HG03103 (cell line): ENCODE measurements around the gene PPP4R3C.
"Not testable (repeated sequence)": the region's sequence is repeated elsewhere in the genome, so short reads cannot be mapped to it uniquely, and the experiment has no call there.

ENCODE experiments used
- ATAC-seq: cut with Tn5 transposase; IDR thresholded peaks from one replicate; pipeline ENCODE4 v1.9.1; 2021; ENCODE audit warnings: low read depth; ENCODE audit not compliant: unreplicated experiment

Gene PPP4R3C

DNA sequence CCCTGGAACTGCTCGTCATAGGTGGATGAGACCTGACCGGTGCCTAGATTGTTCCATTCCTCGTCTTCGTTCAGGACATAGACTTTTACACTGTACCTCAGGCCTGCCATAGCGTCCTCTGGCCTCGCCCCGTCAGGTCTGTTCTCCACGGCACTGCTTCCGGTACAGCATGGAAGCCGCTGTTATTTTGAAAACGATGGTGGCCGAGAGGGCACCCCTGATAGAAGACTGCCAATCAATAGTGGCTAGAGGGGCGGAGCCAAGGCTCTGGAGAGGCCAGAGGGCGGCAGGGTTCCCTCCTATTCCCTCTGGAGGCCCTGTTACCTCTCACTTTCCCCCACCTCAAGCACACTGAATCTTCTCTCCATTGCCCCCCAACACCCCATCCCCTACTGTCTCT, at the start of gene PPP4R3C:
TSS of gene PPP4R3C (minus strand) at position 155 of the 400 bp plus-strand sequence. CDS start at position 110, 45 bp downstream.
- ATAC-seq = no peak

GRCh38 chrX:27491397-27491796, 28.3 kb upstream of the PPP4R3C start:
- ATAC-seq = no peak

GRCh38 chrX:27466051-27466450, 2.9 kb upstream of the PPP4R3C start:
- no peak for ATAC-seq

GRCh38 chrX:27465036-27465435, 1.9 kb upstream of the PPP4R3C start:
- no peak for ATAC-seq

DNA sequence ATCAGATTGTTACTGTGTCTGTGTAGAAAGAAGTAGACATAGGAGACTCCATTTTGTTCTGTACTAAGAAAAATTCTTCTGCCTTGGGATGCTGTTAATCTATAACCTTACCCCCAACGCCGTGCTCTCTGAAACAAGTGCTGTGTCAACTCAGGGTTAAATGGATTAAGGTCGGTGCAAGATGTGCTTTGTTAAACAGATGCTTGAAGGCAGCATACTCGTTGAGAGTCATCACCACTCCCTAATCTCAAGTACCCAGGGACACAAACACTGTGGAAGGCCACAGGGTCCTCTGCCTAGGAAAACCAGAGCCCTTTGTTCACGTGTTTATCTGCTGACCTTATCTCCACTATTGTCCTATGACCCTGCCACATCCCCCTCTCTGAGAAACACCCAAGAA, 4.0 kb downstream of the PPP4R3C start:
- not testable (repeated sequence) for ATAC-seq

DNA sequence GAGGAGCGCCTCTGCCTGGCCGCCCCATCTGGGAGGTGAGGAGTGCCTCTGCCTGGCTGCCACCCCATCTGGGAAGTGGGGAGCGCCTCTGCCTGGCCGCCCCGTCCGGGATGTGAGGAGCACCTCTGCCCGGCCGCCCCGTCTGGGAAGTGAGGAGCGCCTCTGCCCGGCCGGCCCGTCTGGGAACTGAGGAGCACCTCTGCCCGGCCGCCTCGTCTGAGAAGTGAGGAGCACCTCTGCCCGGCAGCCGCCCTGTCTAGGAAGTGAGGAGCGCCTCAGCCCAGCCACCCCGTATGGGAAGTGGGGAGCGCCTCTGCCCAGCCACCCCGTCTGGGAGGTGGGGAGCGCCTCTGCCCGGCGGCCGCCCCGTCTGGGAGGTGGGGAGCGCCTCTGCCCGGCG, 4.6 kb downstream of the PPP4R3C start:
- not testable (repeated sequence) for ATAC-seq

- no peak for ATAC-seq
These were observed 11.8 kb downstream of the PPP4R3C start for GRCh38 chrX:27451324-27451723.

DNA sequence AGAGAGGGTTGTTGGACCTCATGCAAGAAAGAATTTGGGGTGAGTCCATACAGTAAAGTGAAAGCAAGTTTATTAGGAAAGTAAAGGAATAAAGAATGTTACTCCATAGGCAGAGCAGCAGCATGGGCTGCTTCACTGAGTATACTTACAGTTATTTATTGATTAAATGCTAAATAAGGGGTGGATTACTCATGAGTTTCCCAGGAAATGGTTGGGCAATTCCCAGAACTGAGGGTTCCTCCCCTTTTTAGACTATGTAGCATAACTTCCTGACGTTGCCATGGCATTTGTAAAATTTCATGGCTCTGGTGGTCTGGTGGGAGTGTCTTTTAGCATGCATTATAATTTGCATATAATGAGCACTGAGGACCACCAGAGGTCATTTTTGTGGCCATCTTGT, 16.7 kb downstream of the PPP4R3C start:
- ATAC-seq = no peak

DNA sequence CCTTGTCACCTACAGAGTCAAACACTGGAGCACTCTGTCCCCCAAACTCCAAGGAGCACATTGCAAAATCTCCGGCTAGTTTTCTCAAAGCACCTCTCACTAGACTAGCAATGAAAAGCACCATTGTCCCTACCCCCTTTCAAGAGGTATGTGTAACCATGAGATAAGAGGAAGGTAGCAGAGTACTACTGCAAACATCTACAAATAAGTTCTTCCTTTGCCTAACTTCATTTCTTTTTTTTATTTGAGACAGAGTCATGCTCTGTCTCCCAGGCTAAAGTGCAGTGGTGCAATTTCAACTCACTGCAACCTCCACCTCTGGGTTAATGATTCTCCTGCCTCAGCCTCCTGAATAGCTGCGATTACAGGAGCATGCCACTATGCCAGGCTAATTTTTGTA, 17.7 kb downstream of the PPP4R3C start:
- no peak for ATAC-seq

DNA sequence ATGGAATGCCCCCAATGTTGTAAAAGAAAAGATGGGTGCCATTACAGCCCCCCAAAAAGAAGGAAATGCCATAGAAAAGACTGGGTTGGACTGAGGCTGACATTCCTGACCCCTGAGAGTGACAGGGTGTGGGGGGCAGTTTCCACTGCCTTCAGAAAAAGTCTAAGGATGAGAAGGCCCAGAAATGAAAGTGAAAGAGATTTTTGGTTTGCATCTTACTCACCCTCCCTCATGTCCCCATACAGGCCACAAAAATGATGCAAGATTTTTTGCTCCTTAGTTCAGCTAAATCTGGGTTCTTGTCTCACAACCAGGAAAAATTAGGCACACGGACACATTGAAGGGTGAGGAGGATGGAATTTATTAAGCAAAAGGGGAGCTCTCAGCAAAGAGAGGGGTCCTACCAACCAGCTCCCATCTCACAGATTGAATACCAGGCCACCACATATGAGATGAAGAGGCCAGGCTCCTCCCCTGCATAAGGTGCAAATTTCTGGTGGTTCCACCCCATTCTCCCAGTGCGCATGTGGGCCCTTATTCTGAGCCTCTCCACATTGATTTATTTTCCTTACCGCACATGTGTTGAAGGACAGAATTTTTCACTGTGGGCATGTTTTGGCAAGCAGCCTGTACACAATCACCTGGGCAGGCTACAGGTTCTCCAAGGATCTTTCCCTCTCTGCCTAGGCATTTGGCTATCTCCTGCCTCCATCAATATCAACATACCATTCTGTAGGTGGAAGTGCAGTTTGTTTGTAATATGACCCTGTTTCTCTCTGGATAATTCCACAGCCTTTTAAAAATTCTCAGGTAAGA, 18.8 kb downstream of the PPP4R3C start:
- ATAC-seq = no peak

DNA sequence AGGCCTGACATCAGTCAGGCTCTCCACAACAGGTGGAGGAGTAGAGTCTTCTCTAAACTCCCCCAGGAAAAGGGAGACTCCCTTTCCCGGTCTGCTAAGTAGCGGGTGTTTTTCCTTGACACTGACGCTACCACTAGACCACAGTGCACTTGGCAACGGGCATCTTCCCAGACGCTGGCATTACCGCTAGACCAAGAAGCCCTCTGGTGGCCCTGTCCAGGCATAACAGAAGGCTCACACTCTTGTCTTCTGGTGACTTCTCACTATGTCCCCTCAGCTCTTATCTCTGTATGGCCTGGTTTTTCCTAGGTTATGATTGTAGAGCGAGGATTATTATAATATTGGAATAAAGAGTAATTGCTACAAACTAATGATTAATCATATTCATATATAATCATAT, 20.7 kb downstream of the PPP4R3C start:
- not testable (repeated sequence) for ATAC-seq

DNA sequence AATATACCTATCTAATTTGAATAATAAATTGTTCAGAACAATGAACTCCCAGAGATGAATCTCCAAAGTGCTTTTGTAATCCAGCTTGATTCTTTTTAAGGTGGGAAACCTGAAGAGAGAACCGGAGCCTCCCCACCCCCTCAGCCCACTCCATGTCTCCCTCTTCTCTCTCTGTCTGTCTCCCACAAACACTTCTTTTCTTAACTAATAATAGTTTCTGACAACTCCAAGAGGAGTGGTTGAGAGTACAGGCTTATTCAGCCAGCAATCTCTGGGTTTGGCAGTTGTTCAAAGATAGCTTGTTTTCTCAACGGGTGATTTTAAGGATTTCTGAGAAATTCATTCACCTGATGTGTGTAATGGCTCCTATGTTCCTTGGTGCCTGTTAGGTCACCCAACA, 23.4 kb downstream of the PPP4R3C start:
- no peak for ATAC-seq

GRCh38 chrX:27438937-27439336, 24.2 kb downstream of the PPP4R3C start:
- ATAC-seq = no peak

- no peak for ATAC-seq
These were observed 28.1 kb downstream of the PPP4R3C start for GRCh38 chrX:27435031-27435430.
